Upper lobe of left lung (tissue), 6 donors: ENCODE data around the gene PTPRG. TPM values are rescaled to one million over a fixed set of nuclear protein-coding genes. Genes with fewer than 3 reads are reported as not detected.

ENCODE experiments used
- ATAC-seq, 2 donors: fragments of 200-7000 bp; cut with Tn5 transposase; one replicate each; pipeline ENCODE4 v1.9.1; 2022; ENCODE audit warnings: mild to moderate bottlenecking in 2 of 2, moderate library complexity in 2 of 2; ENCODE audit not compliant: low FRiP score in 2 of 2
- DNase-seq, 2 donors: peaks; one replicate each; pipeline ENCODE4 v3.0.0-alpha.2; 2019 to 2020
- H3K27ac ChIP-seq, 4 donors: fragments of 200-600 bp; sonication (generic); one replicate each; pipeline ENCODE4 v1.5.1; 2016 to 2019
- H3K27me3 ChIP-seq, 4 donors: fragments of 200-600 bp; sonication (generic); one replicate each; pipeline ENCODE4 v1.5.1; 2017 to 2019
- H3K36me3 ChIP-seq, 4 donors: fragments of 200-600 bp; sonication (generic); one replicate each; pipeline ENCODE4 v1.5.1; 2016 to 2019
- H3K4me1 ChIP-seq, 4 donors: fragments of 200-600 bp; sonication (generic); one replicate each; pipeline ENCODE4 v1.5.1; 2018 to 2019
- H3K4me3 ChIP-seq, 4 donors: fragments of 200-600 bp; sonication (generic); one replicate each; pipeline ENCODE4 v1.5.1; 2017 to 2019; ENCODE audit warnings: mild to moderate bottlenecking in 2 of 4, moderate library complexity in 1 of 4
- H3K9me3 ChIP-seq, 4 donors: fragments of 200-600 bp; sonication (generic); one replicate each; pipeline ENCODE4 v1.5.1; 2018 to 2019
- EP300 ChIP-seq, 4 donors: sonication (generic); formaldehyde crosslinking; IDR thresholded peaks; one replicate each; pipeline ENCODE4 v1.5.1; 2017; ENCODE audit warnings: antibody characterized with exemption in 4 of 4, control low read depth in 2 of 4
- POLR2A ChIP-seq, 4 donors: fragments of 450-650 bp; IDR thresholded peaks; one replicate each; pipeline ENCODE4 v1.5.1; 2016 to 2017; ENCODE audit warnings: antibody characterized with exemption in 4 of 4, mild to moderate bottlenecking in 2 of 4
- POLR2AphosphoS5 ChIP-seq, 2 donors: sonication (generic); formaldehyde crosslinking; IDR thresholded peaks; one replicate each; pipeline ENCODE4 v1.5.1; 2017; ENCODE audit warnings: antibody characterized with exemption in 2 of 2
- WGBS, 2 donors: methylation state at CpG; one replicate each; pipeline ENCODE4 v1.1.5; 2017 to 2018; 5-methylcytosine and 5-hydroxymethylcytosine counted together
- total RNA-seq, 6 donors: library from RNA; depleted of rRNA in 4 of 6; stranded (reverse); fragments of >200 nt in 4 of 6; gene quantifications; one replicate each; pipeline versions ENCODE4 v1.1.0 to v1.2.1, GENCODE V29; 2016 to 2021
- TF ChIP-seq, protein P1 (sequence below), 6 experiments: fragments of 450-650 bp in 4 of 6; fragments of 200-600 bp in 2 of 6; sonication (generic) in 2 of 6; IDR thresholded peaks; one replicate each; pipeline ENCODE4 v1.5.1; 2016 to 2019; ENCODE audit warnings: antibody characterized with exemption in 6 of 6
- donor health status: DM: no; HTN: no; CAD: no; lungs with moderate emphysema.
- donor health status: DM: no; HTN: yes; CAD: no; lungs with severe emphysema.

The PTPRG gene
- total RNA-seq, 6 donors from 2014 or later, result 58.7 to 101 (median 68.8) TPM

DNA sequence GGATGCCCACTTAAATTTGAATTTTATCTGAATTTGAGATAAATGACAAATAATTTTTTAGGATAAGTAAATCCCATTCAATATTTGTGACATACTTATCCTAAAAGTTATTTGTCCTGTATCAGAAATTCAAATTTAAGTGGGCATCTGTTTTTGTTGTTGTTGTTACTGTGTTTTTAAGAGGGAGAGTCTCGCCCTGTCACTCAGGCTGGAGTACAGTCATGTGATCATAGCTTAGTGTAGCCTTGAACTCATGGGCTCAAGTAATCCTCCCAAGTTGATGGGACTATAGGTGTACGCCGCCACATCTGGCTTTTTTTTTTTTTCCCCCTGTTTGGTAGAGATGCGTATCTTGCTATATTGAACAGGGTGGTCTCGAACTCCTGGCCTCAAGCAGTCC is 283.0 kb downstream of the PTPRG start:
- Histone ChIP-seq H3K36me3 (no peaks in the 10 kb centered on the region), H3K27me3 (no peaks in the 10 kb centered on the region), H3K27ac (no peak overlapping the region), H3K4me3 (no peak overlapping the region), H3K9me3 (no peaks in the 10 kb centered on the region), H3K4me1 (peaks cover 34 to 48% (median 46%) of the 10 kb centered on the region in 4 donors)
- DNase-seq (no peak), ATAC-seq (no peak)
- TF ChIP-seq POLR2A (IDR thresholded peaks at IDR 0.05) (no peak), POLR2AphosphoS5 (IDR thresholded peaks at IDR 0.05) (no peak)
- 92 to 98% methylated on average over 5 of the region's 5 CpGs for WGBS, 2 donors

DNA sequence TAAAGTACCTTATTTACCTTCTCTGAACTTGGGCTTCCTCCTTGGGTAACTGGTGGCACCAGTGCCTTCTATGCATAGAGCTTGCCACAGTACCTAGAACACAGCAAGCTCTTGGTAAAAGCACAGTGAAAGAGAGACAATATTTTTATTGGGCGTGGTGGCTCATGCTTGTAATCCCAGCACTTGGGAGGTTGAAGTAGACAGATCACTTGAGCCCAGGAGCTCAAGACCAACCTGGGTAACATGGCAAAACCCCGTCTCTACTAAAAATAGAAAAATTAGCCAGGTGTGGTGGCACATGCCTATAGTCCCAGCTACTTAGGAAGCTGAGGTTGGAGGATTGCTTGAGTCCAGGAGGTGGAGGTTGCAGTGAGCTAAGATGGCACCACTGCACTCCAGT is 285.1 kb downstream of the PTPRG start:
- ATAC-seq (no peak), DNase-seq (peak in 1 of 2 donors; percentile 53)
- Histone ChIP-seq H3K36me3 (no peaks in the 10 kb centered on the region), H3K27me3 (no peaks in the 10 kb centered on the region), H3K4me3 (no peak overlapping the region), H3K4me1 (peaks cover 52 to 57% (median 56%) of the 10 kb centered on the region in 4 donors), H3K27ac (peak overlapping the region; percentile 59 to 85 (median 78)), H3K9me3 (no peaks in the 10 kb centered on the region)
- WGBS, 2 donors, result 66 to 70% methylated on average over 2 of the region's 2 CpGs
- TF ChIP-seq POLR2AphosphoS5 (IDR thresholded peaks at IDR 0.05), result no peak
- TF ChIP-seq POLR2A (IDR thresholded peaks at IDR 0.05), result no peak
- TF ChIP-seq EP300 (IDR thresholded peaks at IDR 0.05), result peak in 1 of 4 donors; percentile 53
- TF ChIP-seq, protein P1, sequence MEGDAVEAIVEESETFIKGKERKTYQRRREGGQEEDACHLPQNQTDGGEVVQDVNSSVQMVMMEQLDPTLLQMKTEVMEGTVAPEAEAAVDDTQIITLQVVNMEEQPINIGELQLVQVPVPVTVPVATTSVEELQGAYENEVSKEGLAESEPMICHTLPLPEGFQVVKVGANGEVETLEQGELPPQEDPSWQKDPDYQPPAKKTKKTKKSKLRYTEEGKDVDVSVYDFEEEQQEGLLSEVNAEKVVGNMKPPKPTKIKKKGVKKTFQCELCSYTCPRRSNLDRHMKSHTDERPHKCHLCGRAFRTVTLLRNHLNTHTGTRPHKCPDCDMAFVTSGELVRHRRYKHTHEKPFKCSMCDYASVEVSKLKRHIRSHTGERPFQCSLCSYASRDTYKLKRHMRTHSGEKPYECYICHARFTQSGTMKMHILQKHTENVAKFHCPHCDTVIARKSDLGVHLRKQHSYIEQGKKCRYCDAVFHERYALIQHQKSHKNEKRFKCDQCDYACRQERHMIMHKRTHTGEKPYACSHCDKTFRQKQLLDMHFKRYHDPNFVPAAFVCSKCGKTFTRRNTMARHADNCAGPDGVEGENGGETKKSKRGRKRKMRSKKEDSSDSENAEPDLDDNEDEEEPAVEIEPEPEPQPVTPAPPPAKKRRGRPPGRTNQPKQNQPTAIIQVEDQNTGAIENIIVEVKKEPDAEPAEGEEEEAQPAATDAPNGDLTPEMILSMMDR (IDR thresholded peaks at IDR 0.05), result no peak

DNA sequence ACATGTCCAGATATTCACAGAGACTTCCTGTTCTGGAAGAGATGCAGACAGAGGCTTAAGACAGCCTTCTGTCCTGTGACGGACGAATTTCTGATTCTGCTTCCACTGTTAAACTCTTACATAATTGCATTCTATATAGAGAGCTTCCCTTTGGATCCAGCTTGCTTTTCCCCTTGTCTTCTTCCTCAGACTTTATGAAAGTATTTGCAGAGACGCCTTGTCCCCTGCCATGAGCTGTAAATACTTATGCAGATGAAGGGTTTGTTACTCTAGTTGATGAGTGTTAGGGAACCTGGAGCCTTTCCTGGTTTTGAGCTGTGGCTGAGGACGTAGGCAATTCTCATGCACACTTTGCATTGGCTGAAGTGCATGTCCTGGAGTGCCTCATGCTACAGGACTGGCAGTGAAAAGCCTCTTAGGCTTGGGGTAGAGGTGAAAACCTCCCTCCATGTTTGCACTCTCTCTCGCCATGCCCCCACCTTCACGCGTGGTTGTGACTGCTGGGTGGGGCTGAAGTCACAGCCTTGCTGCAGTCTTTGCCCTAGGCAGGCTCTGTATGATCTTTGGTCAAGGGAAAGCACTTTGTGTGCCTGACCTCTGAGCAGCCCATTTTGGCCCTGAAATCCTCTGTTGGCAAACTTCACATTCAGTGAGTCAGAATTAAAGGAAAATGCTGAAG is 286.6 kb downstream of the PTPRG start:
- TF ChIP-seq POLR2A (IDR thresholded peaks at IDR 0.05), result no peak
- peak; percentile 65 to 76 for TF ChIP-seq POLR2AphosphoS5 (IDR thresholded peaks at IDR 0.05)
- peak in 3 of 4 donors; percentile 41 to 90 (median 78) for TF ChIP-seq EP300 (IDR thresholded peaks at IDR 0.05)
- TF ChIP-seq, protein P1 (IDR thresholded peaks at IDR 0.05), result no peak
- peak overlapping the region; percentile 59 to 85 (median 78) for H3K27ac ChIP-seq
- H3K4me3 ChIP-seq, result no peak overlapping the region
- peaks cover 47 to 54% (median 53%) of the 10 kb centered on the region in 4 donors for H3K4me1 ChIP-seq
- H3K9me3 ChIP-seq, result no peaks in the 10 kb centered on the region
- H3K36me3 ChIP-seq, result no peaks in the 10 kb centered on the region
- no peaks in the 10 kb centered on the region for H3K27me3 ChIP-seq
- 28 to 35% methylated on average over 4 to 7 of the region's 7 CpGs for WGBS, 2 donors
- ATAC-seq (peak; percentile 88 to 92), DNase-seq (peak; percentile 2 to 83)

DNA sequence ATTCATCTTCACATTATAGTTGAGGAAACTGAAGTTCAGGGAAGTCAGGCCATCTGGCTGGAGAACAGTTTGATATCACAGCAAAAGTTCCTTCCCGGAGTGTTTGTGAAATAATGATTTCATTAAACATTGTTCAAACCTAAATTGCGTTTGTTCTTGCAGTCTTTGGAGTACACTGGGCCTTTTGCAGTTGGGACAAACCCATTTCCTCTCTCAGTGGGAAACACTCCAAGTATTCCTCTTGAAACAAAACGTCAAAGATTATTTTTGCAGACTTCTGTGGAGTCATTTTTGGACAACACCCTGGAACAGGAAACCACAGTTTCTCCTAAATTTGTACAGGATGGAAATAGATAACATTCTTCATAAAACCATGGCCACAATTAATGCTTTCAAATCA is 287.5 kb downstream of the PTPRG start:
- no peaks in the 10 kb centered on the region for H3K27me3 ChIP-seq
- DNase-seq, result peak in 1 of 2 donors; percentile 42
- H3K27ac ChIP-seq, result peak overlapping the region; percentile 59 to 85 (median 78)
- peaks cover 50 to 55% (median 53%) of the 10 kb centered on the region in 4 donors for H3K4me1 ChIP-seq
- no peaks in the 10 kb centered on the region for H3K36me3 ChIP-seq
- no peaks in the 10 kb centered on the region for H3K9me3 ChIP-seq
- WGBS, 2 donors, result 0 to 4% methylated on average over 3 of the region's 3 CpGs
- no peak overlapping the region for H3K4me3 ChIP-seq
- TF ChIP-seq EP300 (IDR thresholded peaks at IDR 0.05) (peak in 3 of 4 donors; percentile 82 to 90 (median 89)), POLR2A (IDR thresholded peaks at IDR 0.05) (no peak), POLR2AphosphoS5 (IDR thresholded peaks at IDR 0.05) (peak; percentile 38 to 77)
- peak; percentile 56 to 87 for ATAC-seq

DNA sequence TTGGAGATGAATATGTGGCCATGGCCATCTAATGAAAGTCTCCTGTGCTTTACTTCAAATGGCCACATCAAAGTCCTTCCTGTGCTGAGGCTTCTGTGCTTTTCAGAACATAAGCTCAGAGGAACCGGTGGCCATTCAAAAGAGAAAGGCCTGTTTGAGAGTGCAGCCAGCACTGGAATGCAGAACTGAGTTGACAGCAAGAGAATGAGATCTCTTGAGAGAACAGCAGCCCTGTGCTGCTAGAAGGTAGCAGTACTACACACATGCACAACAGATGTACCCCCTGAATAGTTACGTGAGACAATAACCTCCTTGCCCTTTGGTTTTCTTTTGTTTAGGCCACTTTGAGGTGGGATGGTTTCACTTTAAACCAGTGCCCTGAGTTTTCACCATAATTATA is 292.5 kb downstream of the PTPRG start:
- 52 to 78% methylated on average over 2 of the region's 2 CpGs for WGBS, 2 donors
- no peaks in the 10 kb centered on the region for H3K9me3 ChIP-seq
- H3K27ac ChIP-seq, result no peak overlapping the region
- no peak for TF ChIP-seq POLR2AphosphoS5 (IDR thresholded peaks at IDR 0.05)
- TF ChIP-seq EP300 (IDR thresholded peaks at IDR 0.05), result no peak
- no peak for TF ChIP-seq POLR2A (IDR thresholded peaks at IDR 0.05)
- TF ChIP-seq, protein P1 (IDR thresholded peaks at IDR 0.05), result no peak
- H3K4me3 ChIP-seq, result no peak overlapping the region
- ATAC-seq, result no peak
- no peaks in the 10 kb centered on the region for H3K36me3 ChIP-seq
- no peak for DNase-seq
- H3K4me1 ChIP-seq, result peaks cover 20 to 34% (median 27%) of the 10 kb centered on the region in 4 donors
- H3K27me3 ChIP-seq, result no peaks in the 10 kb centered on the region
